Effector memory CD8-positive, alpha-beta T cell (primary cell): ENCODE measurements around the gene RC3H1.

Source experiments
- ATAC-seq: fragments of 150-1000 bp; cut with Tn5 transposase; replicated peaks from 2 replicates; pipeline ENCODE4 v1.10.0; 2021; ENCODE audit warnings: mild to moderate bottlenecking, moderate library complexity
- DNase-seq, 3 experiments: peaks; one replicate each; pipeline ENCODE4 v3.0.0; 2021
- H3K27ac Mint-ChIP-seq, 2 donors: one replicate each; pipeline ENCODE4 v1.8.0; 2022; ENCODE audit warnings: mild to moderate bottlenecking in 2 of 2, mixed read lengths in 2 of 2, moderate library complexity in 2 of 2
- H3K27me3 Mint-ChIP-seq, 2 donors: one replicate each; pipeline ENCODE4 v1.8.0; 2022; ENCODE audit warnings: mixed read lengths in 2 of 2
- H3K36me3 Mint-ChIP-seq: one replicate; pipeline ENCODE4 v1.8.0; 2022; ENCODE audit warnings: mild to moderate bottlenecking, moderate library complexity, mixed read lengths; ENCODE audit not compliant: insufficient read depth
- H3K4me1 Mint-ChIP-seq, 2 donors: one replicate each; pipeline ENCODE4 v1.8.0; 2022; ENCODE audit warnings: low read depth in 2 of 2, mixed read lengths in 2 of 2
- H3K4me3 Mint-ChIP-seq, 2 donors: one replicate each; pipeline ENCODE4 v1.8.0; 2022; ENCODE audit warnings: mild to moderate bottlenecking in 2 of 2, mixed read lengths in 2 of 2, moderate library complexity in 2 of 2
- H3K9me3 Mint-ChIP-seq, 2 donors: one replicate each; pipeline ENCODE4 v1.8.0; 2022; ENCODE audit warnings: mixed read lengths in 2 of 2

The RC3H1 gene

GRCh38 chr1:173915596-173915995 lies 106.6 kb downstream of the RC3H1 start:
- Mint-ChIP-seq H3K9me3 (no peaks in the 10 kb centered on the region), H3K4me3 (no peak overlapping the region), H3K4me1 (no peaks in the 10 kb centered on the region), H3K36me3 (peaks cover 3% of the 10 kb centered on the region), H3K27ac (no peak overlapping the region), H3K27me3 (no peaks in the 10 kb centered on the region)
- DNase-seq (no peak), ATAC-seq (no peak)

GRCh38 chr1:173914366-173914871 lies 107.7 kb downstream of the RC3H1 start:
- peaks cover 3% of the 10 kb centered on the region for H3K36me3 Mint-ChIP-seq
- DNase-seq (peak; percentile 15 to 27 (median 15)), ATAC-seq (peak; percentile 43)

GRCh38 chr1:173913111-173913510 lies 109.0 kb downstream of the RC3H1 start:
- Mint-ChIP-seq H3K27me3 (no peaks in the 10 kb centered on the region), H3K4me3 (no peak overlapping the region), H3K4me1 (no peaks in the 10 kb centered on the region), H3K9me3 (no peaks in the 10 kb centered on the region), H3K27ac (no peak overlapping the region), H3K36me3 (no peaks in the 10 kb centered on the region)
- DNase-seq: no peak
- no peak for ATAC-seq

More at GRCh38 chr1:173914366-173914871, 107.7 kb downstream of the RC3H1 start:
- Mint-ChIP-seq H3K4me1 (no peaks in the 10 kb centered on the region), H3K27me3 (no peaks in the 10 kb centered on the region), H3K4me3 (no peak overlapping the region), H3K27ac (no peak overlapping the region), H3K9me3 (no peaks in the 10 kb centered on the region)

GRCh38 chr1:173903827-173904531 lies 118.2 kb downstream of the RC3H1 start:
- Mint-ChIP-seq H3K27me3 (no peaks in the 10 kb centered on the region), H3K36me3 (no peaks in the 10 kb centered on the region), H3K9me3 (no peaks in the 10 kb centered on the region), H3K27ac (peak overlapping the region in 1 of 2 donors; percentile 45), H3K4me1 (no peaks in the 10 kb centered on the region), H3K4me3 (no peak overlapping the region)
- ATAC-seq: no peak
- DNase-seq: no peak

GRCh38 chr1:173900992-173901391 lies 121.2 kb downstream of the RC3H1 start:
- H3K4me3 Mint-ChIP-seq: no peak overlapping the region
- ATAC-seq (no peak), DNase-seq (no peak)
- no peaks in the 10 kb centered on the region for H3K27me3 Mint-ChIP-seq
- peak overlapping the region in 1 of 2 donors; percentile 49 for H3K27ac Mint-ChIP-seq
- no peaks in the 10 kb centered on the region for H3K4me1 Mint-ChIP-seq
- no peaks in the 10 kb centered on the region for H3K36me3 Mint-ChIP-seq
- no peaks in the 10 kb centered on the region for H3K9me3 Mint-ChIP-seq

GRCh38 chr1:173900427-173900826 lies 121.7 kb downstream of the RC3H1 start:
- Mint-ChIP-seq H3K36me3 (no peaks in the 10 kb centered on the region), H3K27ac (peak overlapping the region in 1 of 2 donors; percentile 82), H3K4me3 (no peak overlapping the region), H3K4me1 (no peaks in the 10 kb centered on the region), H3K27me3 (no peaks in the 10 kb centered on the region), H3K9me3 (no peaks in the 10 kb centered on the region)
- ATAC-seq (no peak), DNase-seq (no peak)

GRCh38 chr1:173894189-173894588 lies 128.0 kb downstream of the RC3H1 start:
- no peak overlapping the region for H3K4me3 Mint-ChIP-seq
- H3K4me1 Mint-ChIP-seq: peaks cover 1 to 25% of the 10 kb centered on the region in 2 donors
- H3K27ac Mint-ChIP-seq: no peak overlapping the region
- no peaks in the 10 kb centered on the region for H3K9me3 Mint-ChIP-seq
- DNase-seq (no peak), ATAC-seq (no peak)
- no peaks in the 10 kb centered on the region for H3K27me3 Mint-ChIP-seq
- peaks cover 5% of the 10 kb centered on the region for H3K36me3 Mint-ChIP-seq

GRCh38 chr1:173893611-173894010 lies 128.5 kb downstream of the RC3H1 start:
- no peaks in the 10 kb centered on the region for H3K27me3 Mint-ChIP-seq
- no peaks in the 10 kb centered on the region for H3K9me3 Mint-ChIP-seq
- H3K4me3 Mint-ChIP-seq: no peak overlapping the region
- peaks cover 1 to 25% of the 10 kb centered on the region in 2 donors for H3K4me1 Mint-ChIP-seq
- ATAC-seq: no peak
- no peak for DNase-seq
- peaks cover 5% of the 10 kb centered on the region for H3K36me3 Mint-ChIP-seq
- no peak overlapping the region for H3K27ac Mint-ChIP-seq

- H3K4me3 Mint-ChIP-seq: no peak overlapping the region
- no peaks in the 10 kb centered on the region for H3K27me3 Mint-ChIP-seq
- no peak overlapping the region for H3K27ac Mint-ChIP-seq
- ATAC-seq: no peak
- peaks cover 23 to 47% of the 10 kb centered on the region in 2 donors for H3K4me1 Mint-ChIP-seq
- DNase-seq: no peak
- H3K36me3 Mint-ChIP-seq: peaks cover 19% of the 10 kb centered on the region
- H3K9me3 Mint-ChIP-seq: no peaks in the 10 kb centered on the region
Observed at GRCh38 chr1:173889885-173890284, 132.3 kb downstream of the RC3H1 start.

GRCh38 chr1:173888749-173889148 lies 133.4 kb downstream of the RC3H1 start:
- ATAC-seq (no peak), DNase-seq (no peak)
- no peak overlapping the region for H3K4me3 Mint-ChIP-seq
- peaks cover 23 to 47% of the 10 kb centered on the region in 2 donors for H3K4me1 Mint-ChIP-seq
- no peak overlapping the region for H3K27ac Mint-ChIP-seq
- no peaks in the 10 kb centered on the region for H3K9me3 Mint-ChIP-seq
- H3K36me3 Mint-ChIP-seq: peaks cover 21% of the 10 kb centered on the region
- no peaks in the 10 kb centered on the region for H3K27me3 Mint-ChIP-seq

- ATAC-seq (no peak), DNase-seq (no peak)
- no peaks in the 10 kb centered on the region for H3K27me3 Mint-ChIP-seq
- H3K4me1 Mint-ChIP-seq: peaks cover 23 to 45% of the 10 kb centered on the region in 2 donors
- H3K27ac Mint-ChIP-seq: peak overlapping the region; percentile 50 to 87
- H3K9me3 Mint-ChIP-seq: no peaks in the 10 kb centered on the region
- H3K36me3 Mint-ChIP-seq: peaks cover 21% of the 10 kb centered on the region
- peak overlapping the region in 1 of 2 donors; percentile 56 for H3K4me3 Mint-ChIP-seq
Observed at GRCh38 chr1:173887627-173888026, 134.5 kb downstream of the RC3H1 start.

GRCh38 chr1:173886746-173887611 lies 135.2 kb downstream of the RC3H1 start:
- peaks cover 24% of the 10 kb centered on the region for H3K36me3 Mint-ChIP-seq
- H3K27ac Mint-ChIP-seq: peak overlapping the region; percentile 50 to 87
- no peaks in the 10 kb centered on the region for H3K27me3 Mint-ChIP-seq
- H3K9me3 Mint-ChIP-seq: no peaks in the 10 kb centered on the region
- peak overlapping the region; percentile 39 to 56 for H3K4me3 Mint-ChIP-seq
- H3K4me1 Mint-ChIP-seq: peaks cover 23 to 39% of the 10 kb centered on the region in 2 donors
- DNase-seq (no peak), ATAC-seq (peak; percentile 79)

- DNase-seq (no peak), ATAC-seq (no peak)
- Mint-ChIP-seq H3K4me3 (no peak overlapping the region), H3K27me3 (no peaks in the 10 kb centered on the region), H3K4me1 (peaks cover 23 to 26% of the 10 kb centered on the region in 2 donors), H3K36me3 (peaks cover 21% of the 10 kb centered on the region), H3K27ac (peak overlapping the region in 1 of 2 donors; percentile 87), H3K9me3 (no peaks in the 10 kb centered on the region)
Observed at GRCh38 chr1:173884701-173885100, 137.5 kb downstream of the RC3H1 start.
